ENCODE data around the gene MRO. TPM values are rescaled to one million over a fixed set of nuclear protein-coding genes. Genes with fewer than 3 reads are reported as not detected.
"Not testable (repeated sequence)": the region's sequence is repeated elsewhere in the genome, so short reads cannot be mapped to it uniquely, and the experiment has no call there.

Gene MRO
- polyA plus RNA-seq (ENCODE audit: insufficient read length): 0.39 TPM

DNA sequence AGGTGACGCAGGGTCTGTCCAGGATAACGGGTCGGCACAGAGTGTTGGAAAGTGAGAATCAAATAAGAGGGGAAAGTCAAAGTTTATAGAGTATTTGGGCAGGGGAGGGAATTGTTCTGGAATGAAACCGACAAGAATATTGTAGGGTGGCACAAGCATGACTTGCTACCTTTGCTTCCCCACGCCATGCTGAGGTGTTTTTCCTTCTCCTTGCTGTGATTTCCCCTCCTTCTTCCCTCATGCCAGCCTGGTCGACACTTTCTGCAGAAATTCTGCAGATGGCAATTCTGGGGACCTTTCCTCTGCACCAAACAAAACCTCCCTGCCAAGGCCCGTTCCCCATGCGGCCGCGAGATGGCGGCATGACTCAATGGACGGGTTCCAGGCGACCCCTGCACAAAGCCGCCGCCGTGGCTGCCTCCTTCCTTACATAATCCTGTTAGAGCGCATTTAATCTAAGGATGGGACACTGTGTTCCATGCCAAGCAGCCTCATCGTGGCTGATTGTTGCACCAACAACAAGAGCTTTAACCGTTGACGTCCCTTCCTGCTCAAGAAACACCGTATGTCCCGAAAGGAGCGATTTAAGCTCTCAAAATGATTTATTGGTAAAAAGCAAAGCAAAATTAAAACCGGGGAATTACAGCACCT is at the start of gene MRO:
TSS of gene MRO (minus strand) at position 289 of the 651 bp plus-strand sequence. CDS start 10,616 bp downstream, outside the sequence.
- peak; percentile 88 for DNase-seq

DNA sequence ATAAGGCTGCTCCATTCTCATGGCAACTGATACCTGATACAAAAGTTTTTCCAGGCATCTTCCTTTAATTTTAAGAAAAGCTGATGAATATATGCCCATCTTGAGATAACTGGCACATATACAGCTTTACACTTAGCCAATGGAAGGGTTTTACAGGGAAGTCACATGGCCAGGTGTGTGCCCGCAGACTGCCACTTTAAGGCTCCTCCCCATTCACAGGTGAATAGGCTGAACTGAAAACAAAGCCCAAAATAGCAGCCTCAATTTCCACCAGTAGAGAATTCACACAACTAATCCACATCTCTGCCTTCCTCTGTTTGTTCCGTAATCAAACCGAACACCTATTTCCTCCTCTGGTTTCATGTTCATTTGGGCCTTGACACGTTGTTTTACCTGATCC is 49.3 kb upstream of the MRO start:
- DNase-seq: no peak

DNA sequence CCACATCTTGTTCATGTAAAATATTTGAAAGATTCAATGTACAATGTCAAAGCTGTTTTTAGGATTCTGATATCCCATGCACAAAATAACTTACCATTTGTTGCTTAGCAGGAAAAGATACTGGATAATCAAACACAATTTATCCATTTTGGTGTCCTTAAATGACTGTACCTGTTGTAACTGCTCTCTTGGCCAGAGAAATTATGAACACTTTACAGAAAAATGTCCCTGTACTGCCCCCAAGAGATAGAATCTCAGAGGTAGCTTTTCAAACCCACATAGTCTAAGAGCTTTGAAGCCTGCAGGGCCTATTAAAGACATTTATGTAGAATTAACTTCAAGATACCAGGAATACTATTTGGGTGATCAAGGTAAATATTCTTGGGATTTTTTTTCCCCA is 46.9 kb upstream of the MRO start:
- no peak for DNase-seq

DNA sequence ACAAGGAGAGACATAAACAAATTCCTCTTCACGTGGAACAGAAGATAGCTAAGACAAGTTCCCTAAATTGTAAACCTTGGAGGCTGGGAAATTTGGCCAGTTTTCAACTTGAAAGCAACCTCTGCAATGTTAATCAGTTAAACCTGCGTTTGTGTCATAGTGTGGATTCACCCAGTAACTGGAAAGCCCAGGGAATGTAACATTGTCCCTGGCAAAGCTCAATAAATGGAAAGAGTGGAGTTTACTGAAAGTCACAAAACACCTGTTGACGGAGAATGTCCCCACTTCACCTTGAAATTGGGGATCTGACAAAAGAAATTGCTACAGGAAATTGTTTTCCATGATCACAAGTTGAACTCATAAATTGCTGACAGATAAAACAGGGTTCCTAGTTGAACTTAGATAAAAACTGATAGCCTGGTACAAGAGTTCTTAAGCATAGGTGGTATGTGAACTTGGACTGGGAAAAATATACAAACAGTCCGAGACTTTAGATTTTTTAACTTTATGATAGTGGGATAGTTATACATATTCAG is 44.1 kb upstream of the MRO start:
- DNase-seq: no peak

DNA sequence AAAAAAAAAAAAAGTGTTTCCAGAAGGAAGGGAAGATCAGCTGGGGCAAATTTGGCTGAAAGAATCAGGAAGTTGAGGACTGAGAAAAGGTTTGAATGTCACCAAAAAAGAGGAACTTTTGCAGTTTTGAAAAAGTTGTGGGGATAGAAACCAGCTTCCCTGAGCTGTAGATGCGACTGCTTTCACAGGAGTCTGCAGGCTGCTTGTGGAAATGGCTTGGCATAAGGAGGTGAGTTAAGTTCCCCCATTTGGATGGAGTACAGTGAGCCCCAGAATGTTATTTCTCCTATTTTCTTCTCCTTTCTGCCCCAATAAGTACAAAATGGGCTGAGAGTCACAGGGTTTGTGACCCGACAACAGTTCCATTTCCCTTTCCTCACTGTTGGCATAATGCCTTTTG is 42.6 kb upstream of the MRO start:
- no peak for DNase-seq

DNA sequence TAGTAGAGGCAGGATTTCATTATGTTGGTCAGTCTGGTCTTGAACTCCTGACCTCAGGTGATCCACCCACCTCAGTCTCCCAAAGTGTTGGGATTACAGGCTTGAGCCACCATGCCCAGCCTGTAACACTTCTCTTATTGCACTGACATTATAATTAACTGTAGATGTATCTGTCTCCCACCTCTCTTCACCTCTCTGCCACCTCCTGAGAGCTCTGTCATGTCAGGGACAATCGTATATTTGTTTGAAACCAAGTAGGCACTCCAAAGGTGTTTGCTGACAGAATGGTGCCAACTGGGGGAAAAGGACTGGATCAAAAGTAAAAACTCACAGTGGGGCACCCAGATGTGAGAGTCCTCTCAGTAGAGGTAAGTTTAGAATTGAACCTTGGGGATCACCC is 41.8 kb upstream of the MRO start:
- no peak for DNase-seq

DNA sequence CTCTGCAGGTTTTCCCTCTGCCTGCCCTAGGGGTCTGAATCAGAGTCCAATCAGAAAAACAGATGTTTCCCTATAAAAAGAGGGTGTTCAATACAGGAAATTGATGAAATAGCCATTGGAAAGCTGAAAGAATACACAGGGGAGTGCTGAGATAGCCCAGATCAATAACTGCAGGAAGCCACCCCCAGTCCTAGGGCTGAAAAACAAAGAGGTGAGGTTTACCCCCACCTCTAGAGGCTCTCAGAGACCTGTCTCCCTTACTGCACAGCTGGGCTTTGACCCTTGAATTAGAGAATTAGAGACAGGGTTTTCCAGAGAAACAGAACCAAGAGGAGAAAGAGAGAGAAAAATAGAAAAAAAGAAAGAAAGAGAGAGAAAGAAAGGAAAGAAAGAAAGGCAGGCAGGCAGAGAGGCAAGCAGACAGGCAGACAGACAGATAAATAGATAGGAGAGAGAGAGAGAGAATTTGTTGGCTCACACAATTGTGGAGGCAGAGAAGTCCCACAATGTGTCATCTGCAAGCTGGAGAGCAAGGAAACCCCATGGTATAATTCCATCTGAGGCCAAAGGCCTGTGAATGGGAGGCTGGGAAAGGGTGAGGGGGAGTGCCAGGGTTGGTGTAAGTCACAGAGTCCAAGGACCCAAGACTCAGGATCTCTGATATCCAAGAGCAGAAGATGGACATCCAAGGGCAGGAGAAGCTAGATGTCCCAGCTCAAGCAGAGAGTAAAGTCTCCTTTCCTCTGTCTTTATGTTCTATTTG is 40.2 kb upstream of the MRO start:
- no peak for DNase-seq

DNA sequence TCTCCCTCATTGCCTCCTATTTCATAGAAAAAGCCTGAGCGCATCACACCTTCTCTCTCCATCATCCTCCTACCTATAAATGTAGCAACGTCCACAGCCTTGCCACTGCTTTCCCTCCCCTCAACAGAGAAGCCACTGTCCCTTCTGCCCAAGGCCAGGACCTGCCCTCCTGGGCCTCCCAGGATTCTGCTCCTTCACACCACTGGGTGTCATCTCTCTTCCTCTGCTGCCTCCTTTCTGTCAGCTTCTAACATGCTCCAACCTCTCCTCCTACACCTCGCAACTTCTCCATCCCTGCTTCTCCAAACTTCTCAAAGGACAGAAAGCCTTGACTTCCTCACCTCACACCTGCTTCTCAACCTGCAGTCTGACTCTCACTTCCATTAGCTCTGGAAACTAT is 37.9 kb upstream of the MRO start:
- no peak for DNase-seq

DNA sequence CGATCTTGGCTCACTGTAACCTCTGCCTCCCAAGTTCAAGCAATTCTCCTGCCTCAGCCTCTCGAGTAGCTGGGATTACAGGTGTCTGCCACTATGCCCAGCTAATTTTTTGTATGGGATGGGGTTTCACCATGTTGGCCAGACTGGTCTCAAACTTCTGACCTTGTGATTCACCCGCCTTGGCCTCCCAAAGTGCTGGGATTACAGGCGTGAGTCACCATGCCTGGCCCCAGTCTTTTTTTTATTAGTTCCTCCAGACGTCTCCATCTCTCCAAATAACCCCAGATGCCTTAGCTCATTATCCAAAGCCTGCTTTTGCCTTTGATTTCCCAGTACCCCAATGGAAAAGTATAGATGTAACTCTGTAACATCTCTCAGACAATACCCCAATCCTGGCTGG is 37.4 kb upstream of the MRO start:
- DNase-seq: not testable (repeated sequence)

DNA sequence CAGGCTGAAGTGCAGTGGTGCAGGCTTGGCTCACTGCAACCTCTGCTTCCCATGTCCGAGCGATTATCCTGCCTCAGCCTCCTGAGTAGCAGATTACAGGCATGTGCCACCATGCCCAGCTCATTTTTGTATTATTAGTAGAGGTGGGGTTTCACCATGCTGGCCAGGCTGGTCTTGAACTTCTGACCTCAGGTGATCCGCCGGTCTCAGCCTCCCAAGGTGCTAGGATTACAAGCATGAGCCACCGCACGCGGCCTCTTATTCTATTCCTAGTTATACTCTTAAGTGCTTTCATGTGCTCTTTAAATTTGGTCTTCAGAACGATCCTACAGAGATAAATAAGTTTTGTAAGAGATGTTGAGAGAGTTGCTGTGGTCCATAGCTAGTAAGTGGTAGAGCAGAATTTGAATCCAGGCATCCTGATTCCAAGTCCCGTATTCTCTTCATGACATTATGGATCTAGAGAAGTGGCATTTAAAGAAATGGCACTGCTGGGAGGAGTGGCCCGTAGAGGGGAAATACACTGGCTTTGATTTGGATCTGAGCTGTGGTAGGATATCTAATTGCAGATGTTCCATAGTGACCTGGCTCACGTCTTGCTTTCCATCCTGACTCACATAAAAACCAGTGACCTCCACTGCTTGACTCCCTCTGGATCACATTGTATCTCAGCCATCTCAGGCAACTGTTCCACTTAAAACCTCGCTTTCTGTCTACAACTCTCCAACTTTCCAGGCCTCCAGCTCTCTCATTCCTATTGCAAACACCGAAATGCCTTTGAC is 36.4 kb upstream of the MRO start:
- DNase-seq: no peak

DNA sequence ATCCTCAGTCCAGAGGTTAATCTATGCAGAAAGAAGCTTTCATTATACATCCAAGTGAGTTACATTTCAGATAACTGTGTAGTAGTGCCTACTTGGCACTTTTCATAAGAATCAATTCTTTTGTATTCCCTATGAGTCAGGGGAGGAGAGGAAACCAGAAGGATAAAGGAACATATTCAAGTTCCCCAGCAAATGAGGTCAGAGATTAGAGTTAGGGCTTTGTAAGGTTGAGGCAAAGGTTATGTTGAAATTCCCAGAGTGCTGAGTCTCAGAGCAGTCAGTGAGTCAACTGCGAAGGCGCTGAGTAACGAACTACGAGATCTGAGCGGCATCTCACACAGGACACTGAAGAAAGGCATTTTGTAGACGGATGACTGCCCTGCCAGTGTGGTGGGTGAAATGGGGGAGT is 34.1 kb upstream of the MRO start:
- no peak for DNase-seq

DNA sequence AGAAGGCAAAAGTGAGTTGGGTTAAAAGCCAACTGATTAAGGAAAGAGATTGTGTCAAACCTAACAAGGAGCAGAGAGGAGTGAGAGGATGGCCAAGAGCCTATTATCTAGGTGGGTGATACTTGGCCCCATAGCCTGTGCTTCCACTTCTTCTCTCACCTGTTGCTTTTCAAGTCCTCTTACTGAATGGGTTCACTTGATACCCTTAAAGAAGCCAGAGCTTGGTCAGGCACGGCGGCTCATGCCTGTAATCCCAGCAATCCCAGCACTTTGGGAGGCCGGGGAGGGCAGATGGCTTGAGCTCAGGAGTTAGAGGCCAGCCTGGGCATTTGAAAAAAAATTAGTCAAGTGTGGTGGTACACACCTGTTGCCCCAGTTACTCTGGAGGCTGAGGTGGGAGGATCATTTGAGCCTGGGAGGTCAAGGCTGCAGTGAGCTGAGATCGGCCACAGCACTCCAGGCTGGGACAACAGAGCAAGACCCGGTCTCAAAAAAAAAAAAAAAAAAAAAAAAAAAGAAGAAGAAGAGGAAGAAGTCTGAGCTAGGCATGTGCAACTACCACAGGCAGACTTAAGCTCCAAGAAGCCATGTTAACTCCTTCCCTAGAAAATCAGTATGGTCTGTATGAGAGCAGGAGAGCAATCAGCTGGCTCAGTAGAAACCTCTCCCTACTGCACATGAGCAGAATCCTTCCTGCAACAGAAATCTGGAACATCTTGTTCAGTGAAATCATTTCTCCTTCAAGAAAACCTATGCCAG is 30.7 kb upstream of the MRO start:
- DNase-seq: no peak

DNA sequence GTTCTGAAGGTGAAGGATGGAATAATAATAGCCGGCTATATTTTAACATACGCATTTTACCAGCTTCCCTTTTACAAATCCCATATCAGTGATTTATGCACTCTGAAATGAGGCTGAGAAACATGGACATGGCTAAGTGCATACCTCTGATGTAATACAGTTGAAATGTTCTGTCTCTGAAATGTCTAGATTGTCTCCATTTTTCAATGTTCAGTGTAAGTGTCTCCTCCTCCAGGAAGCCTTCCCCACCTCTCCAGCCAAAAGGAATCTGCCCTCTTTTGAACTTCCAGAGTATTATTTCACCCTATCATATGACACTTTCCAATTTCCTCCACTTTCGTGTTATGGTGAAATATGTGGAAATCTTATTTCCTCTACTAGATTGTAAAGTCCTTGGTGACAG is 29.6 kb upstream of the MRO start:
- no peak for DNase-seq

DNA sequence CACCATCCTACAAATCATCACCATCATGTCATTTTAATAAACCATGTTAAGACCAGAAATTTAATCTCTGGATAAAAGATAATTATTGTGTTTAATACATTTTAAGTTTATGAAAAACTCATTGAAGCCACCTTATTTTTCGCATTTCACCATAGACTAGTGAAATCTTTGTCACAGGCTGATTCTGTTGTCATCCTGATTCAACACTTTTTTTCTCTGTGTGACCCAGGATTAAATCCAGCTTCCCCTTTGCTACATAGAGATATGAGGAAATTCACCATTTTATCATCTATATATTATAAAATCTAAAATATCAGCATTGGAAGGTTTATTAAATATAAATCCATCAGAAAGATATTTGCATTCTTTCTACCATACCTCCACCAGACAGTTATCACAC is 29.2 kb upstream of the MRO start:
- no peak for DNase-seq

DNA sequence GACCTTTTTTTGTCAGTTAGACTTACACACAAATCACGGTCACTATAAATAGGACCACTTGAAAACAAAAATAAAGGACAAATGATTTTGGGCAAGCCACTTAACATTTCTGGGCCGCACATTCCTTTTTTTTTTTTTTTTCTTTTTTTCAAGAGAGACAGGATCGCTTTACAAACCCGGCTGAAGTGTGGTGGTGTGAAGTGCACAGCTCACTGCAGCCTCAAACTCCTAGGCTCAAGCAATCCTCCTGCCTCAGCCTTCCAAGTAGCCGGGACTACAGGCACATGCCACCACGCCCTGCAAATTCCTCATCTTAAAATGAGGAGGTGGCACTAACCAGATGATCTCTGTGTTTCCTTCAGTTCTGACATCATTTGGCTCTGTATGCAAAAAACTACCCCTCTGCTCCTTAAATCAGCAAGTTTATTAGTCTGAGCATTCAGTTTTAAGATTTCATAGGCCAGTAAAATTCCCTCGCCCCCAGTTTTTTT is 28.3 kb upstream of the MRO start:
- DNase-seq: no peak

DNA sequence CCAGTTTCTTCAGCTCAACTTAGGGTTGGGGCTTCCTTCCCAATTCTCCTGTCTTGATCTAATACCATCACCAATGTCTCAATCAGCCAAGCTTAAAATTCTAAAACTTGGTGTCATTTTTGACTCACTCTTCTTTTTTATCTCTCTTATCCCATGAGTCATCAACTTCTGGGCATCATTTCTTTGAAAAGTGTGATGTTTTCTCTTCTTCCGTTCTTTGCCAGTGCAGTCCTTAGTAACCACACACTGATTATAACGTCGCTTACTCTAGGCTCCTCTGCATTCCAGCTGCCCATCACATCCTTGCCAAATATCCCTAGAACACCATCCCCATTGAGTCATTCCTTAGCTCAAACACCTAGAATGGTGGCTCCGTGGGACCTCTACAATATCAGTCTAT is 27.4 kb upstream of the MRO start:
- DNase-seq: no peak

DNA sequence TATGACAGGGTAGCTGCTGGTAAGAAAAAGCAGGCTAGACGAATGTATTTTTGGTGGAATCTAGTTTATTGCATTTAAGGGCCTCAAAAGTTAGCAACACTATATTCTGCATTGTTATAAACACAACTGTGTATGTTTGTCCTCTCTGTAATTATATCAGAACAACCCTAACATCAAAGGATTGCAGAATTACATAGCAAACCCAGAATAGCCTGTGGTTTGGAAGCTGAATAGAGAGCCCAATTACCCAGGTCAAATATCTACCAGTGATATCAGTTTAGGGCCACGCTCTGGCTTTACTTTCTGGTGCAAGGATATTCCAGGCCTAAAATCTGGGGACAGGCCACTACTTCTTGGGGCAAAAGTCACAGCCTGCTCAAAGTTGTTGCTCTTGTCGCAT is 25.1 kb upstream of the MRO start:
- DNase-seq: no peak

DNA sequence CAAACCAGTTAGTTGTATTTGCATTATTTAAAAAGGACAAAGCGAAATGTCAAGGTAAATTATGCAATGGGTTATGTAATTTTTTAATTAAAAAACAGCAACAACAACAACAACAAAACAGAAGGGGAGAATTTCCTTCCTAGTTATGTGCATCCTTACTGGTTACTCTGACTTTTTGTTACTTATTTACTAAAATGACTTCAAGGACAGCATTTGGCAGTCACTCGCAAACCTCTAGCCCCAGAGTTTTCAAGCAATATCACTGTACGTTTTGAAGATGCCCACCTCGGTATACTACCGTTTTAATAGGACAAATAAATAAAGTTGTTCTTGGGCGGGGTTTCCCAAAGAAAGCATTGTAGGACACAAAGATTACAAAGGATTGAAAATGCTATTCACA is 24.7 kb upstream of the MRO start:
- no peak for DNase-seq

DNA sequence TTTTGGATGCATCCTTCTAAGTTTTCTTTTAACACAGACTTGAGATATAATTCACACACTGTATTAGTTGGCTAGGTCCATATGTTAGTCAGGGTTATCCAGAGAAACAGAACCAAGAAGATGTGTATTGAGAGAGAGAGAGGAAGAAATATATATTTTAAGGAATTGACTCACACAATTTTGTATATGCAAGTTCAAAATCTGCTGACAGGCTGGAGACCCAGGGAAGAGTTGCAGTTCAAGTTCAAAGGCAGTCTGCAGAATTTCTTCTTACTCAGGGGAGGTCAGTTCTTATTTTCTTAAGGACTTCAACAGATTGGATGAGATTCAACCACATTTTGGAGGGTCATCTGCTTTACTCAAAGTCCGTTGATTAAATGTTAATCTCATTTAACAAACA is 23.0 kb upstream of the MRO start:
- DNase-seq: no peak

DNA sequence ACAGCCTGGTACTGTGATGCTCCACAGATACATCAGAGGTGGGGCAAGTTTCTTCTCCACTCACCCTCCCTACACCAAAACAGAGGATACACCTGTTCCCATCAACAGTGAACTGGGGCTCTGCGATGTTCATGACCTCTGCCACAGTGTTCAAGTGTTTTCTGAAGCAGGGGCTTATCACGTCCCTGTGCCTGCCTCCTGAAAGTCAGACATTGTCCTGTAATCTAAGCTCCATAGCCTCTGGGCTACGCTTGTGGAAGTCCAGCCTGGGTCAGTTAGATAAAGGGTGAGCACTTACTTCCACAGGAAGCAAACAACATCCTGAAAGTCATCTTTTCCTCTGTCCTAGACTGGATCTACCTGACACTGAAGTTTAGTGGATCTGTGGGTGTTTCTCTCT is 20.2 kb upstream of the MRO start:
- no peak for DNase-seq

DNA sequence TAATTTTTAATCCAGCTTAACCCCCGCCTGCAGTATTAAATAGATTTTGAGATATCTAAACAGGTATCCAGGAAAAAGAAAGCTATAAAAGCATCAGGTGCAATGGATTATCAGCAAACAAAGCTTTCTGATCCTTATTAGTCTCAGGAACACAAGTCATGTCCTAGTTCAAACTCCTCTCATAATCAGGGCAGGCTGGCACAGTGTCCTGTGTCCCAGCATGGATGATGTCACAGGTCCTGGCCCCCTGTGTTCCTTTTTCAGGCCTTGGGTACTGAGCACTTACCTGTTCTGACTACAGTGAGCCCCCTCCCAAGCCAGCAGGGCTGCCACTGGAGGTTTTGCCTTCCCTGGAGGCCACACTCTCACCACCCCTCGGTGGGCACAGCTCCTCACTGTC is 19.5 kb upstream of the MRO start:
- no peak for DNase-seq

DNA sequence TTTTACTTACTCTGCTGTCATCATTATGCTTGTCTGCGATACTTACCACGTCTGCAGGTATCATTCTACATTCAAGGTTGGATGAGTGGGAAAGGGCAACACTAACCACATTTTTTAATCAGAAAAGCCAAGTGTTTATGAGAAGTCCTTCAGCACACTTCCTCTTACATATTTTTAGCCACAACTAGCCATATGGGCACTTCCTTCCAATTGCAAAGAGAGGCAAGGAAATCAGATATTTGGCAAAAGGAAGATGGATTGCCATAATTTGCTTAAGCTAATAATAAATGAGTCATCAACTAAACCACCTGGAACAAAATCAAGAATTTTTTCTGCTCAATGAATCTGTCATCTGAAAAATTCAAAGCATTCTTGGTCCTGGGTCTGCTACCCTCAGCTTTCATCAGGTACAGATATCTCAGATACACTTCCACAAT is 16.7 kb upstream of the MRO start:
- DNase-seq: no peak

All from hindlimb muscle (tissue), 1 donor.